ENCODE measurements around the gene PLD4.

PLD4 gene

GRCh38 chr14:104924421-104925213 lies at the start of gene PLD4:
TSS of gene PLD4 (plus strand) at chr14:104924879. CDS start at chr14:104927141, 2,262 bp downstream.
- Histone ChIP-seq H3K4me1 (ENCODE audit: control insufficient read depth in 1 of 2, insufficient read depth in 1 of 2, low read depth in 1 of 2, low read length in 1 of 2) (no peaks in the 10 kb centered on the region), H3K27me3 (peaks cover 23% of the 10 kb centered on the region), H3K27ac (no peak within 1 kb of the TSS), H3K4me3 (ENCODE audit: low read depth in 1 of 2, low read length in 1 of 2) (no peak within 1 kb of the TSS), H3K36me3 (no peaks in the 10 kb centered on the region), H3K9me3 (no peaks in the 10 kb centered on the region)
- no peak for TF ChIP-seq CTCF (IDR thresholded peaks at IDR 0.05)

GRCh38 chr14:104875412-104875751 lies 49.3 kb upstream of the PLD4 start:
- no peaks in the 10 kb centered on the region for H3K4me1 ChIP-seq (ENCODE audit: control insufficient read depth in 1 of 2, insufficient read depth in 1 of 2, low read depth in 1 of 2, low read length in 1 of 2)
- no peaks in the 10 kb centered on the region for H3K36me3 ChIP-seq
- no peak overlapping the region for H3K4me3 ChIP-seq (ENCODE audit: low read depth in 1 of 2, low read length in 1 of 2)
- no peak overlapping the region for H3K27ac ChIP-seq
- TF ChIP-seq CTCF (IDR thresholded peaks at IDR 0.05), result no peak
- peaks cover 19% of the 10 kb centered on the region for H3K27me3 ChIP-seq
- H3K9me3 ChIP-seq, result no peaks in the 10 kb centered on the region

GRCh38 chr14:104875811-104876210 lies 48.9 kb upstream of the PLD4 start:
- Histone ChIP-seq H3K9me3 (no peaks in the 10 kb centered on the region), H3K36me3 (no peaks in the 10 kb centered on the region), H3K27ac (no peak overlapping the region), H3K4me1 (ENCODE audit: control insufficient read depth in 1 of 2, insufficient read depth in 1 of 2, low read depth in 1 of 2, low read length in 1 of 2) (no peaks in the 10 kb centered on the region), H3K27me3 (peaks cover 19% of the 10 kb centered on the region), H3K4me3 (ENCODE audit: low read depth in 1 of 2, low read length in 1 of 2) (no peak overlapping the region)
- no peak for TF ChIP-seq CTCF (IDR thresholded peaks at IDR 0.05)

- Histone ChIP-seq H3K27me3 (peaks cover 19% of the 10 kb centered on the region), H3K27ac (no peak overlapping the region), H3K9me3 (no peaks in the 10 kb centered on the region), H3K4me1 (ENCODE audit: control insufficient read depth in 1 of 2, insufficient read depth in 1 of 2, low read depth in 1 of 2, low read length in 1 of 2) (no peaks in the 10 kb centered on the region), H3K4me3 (ENCODE audit: low read depth in 1 of 2, low read length in 1 of 2) (no peak overlapping the region), H3K36me3 (no peaks in the 10 kb centered on the region)
- no peak for TF ChIP-seq CTCF (IDR thresholded peaks at IDR 0.05)
Observed at GRCh38 chr14:104876251-104876699, 48.4 kb upstream of the PLD4 start.

- Histone ChIP-seq H3K27me3 (peaks cover 19% of the 10 kb centered on the region), H3K4me1 (ENCODE audit: control insufficient read depth in 1 of 2, insufficient read depth in 1 of 2, low read depth in 1 of 2, low read length in 1 of 2) (no peaks in the 10 kb centered on the region), H3K36me3 (no peaks in the 10 kb centered on the region), H3K4me3 (ENCODE audit: low read depth in 1 of 2, low read length in 1 of 2) (no peak overlapping the region), H3K9me3 (no peaks in the 10 kb centered on the region), H3K27ac (no peak overlapping the region)
- no peak for TF ChIP-seq CTCF (IDR thresholded peaks at IDR 0.05)
Observed at GRCh38 chr14:104877066-104877805, 47.4 kb upstream of the PLD4 start.

All from neutrophil (primary cell).